ENCODE measurements around the gene EGFR.
A peak's percentile ranks its signal among the peaks of the same experiment; 100 is the strongest.

Gene EGFR

DNA sequence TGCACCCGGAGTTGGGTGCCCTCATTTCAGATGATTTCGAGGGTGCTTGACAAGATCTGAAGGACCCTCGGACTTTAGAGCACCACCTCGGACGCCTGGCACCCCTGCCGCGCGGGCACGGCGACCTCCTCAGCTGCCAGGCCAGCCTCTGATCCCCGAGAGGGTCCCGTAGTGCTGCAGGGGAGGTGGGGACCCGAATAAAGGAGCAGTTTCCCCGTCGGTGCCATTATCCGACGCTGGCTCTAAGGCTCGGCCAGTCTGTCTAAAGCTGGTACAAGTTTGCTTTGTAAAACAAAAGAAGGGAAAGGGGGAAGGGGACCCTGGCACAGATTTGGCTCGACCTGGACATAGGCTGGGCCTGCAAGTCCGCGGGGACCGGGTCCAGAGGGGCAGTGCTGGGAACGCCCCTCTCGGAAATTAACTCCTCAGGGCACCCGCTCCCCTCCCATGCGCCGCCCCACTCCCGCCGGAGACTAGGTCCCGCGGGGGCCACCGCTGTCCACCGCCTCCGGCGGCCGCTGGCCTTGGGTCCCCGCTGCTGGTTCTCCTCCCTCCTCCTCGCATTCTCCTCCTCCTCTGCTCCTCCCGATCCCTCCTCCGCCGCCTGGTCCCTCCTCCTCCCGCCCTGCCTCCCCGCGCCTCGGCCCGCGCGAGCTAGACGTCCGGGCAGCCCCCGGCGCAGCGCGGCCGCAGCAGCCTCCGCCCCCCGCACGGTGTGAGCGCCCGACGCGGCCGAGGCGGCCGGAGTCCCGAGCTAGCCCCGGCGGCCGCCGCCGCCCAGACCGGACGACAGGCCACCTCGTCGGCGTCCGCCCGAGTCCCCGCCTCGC lies at the start of gene EGFR:
TSS of gene EGFR (plus strand) at position 657 of the 830 bp plus-strand sequence. CDS start 261 bp downstream, outside the sequence.
- peak within 1 kb of the TSS; percentile 47 to 73 (median 56) for H3K4me3 ChIP-seq
- H3K27ac ChIP-seq, result peak within 1 kb of the TSS; percentile 63 to 99 (median 93)

DNA sequence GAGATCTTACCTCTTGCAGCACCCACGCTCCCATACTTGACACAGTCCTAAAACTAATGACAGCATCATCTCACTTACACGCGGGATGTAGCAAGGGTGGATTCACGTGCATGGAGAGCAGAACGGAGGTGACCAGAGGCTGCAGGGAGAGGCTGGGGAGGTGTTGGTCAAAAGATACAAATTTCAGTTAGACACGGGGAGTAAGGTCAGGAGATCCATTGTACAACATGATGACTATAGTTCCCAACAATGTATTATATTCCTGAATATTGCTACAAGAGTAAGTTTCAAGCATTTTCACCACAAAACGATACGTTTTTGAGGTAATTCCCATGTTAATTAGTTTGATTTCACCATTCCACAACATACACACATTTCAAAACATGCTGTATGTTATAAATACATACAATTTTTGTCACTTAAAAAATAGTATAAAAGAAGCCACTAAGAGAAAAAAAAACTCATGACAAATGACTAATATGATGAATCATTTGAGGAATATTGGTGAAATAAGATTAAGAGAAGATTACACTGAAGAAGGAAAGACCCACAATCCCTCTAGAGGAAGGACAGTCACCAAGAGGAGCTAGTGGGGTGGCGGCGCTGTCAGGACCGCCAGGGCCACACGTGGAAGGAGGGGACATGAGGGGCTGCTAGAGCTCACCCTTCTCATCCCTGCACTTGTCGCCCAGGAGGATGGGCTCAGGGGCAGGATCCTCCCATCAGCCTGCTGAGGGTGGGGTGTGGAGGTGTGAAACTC lies 49.4 kb upstream of the EGFR start:
- no peak overlapping the region for H3K4me3 ChIP-seq
- no peak overlapping the region for H3K27ac ChIP-seq

DNA sequence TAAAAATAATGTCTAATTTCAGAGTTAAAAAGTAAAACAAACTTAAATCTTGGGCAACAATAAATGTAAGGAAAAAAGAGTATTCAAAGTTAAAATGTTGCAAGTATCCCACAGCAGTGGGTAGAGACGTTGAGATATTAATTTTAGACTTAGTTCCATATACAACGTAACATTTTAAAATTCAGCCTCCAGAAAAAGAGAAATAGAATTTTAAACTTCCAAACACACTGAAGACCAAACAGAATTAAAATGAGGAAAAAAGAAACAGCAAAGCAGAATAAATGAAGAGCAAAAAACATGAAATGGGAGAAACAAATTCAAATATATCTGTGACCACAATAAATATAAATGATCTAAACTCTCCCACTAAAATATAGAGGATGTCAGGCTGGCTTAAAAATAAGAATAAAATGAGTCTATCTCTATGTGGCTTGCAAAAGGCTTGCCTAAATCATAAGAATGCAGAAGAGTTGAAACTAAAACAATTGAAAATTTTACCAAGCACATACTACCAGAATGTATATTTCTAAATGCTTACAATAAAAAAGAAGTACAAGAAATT lies 46.0 kb upstream of the EGFR start:
- Histone ChIP-seq H3K27ac (no peak overlapping the region), H3K4me3 (no peak overlapping the region)

DNA sequence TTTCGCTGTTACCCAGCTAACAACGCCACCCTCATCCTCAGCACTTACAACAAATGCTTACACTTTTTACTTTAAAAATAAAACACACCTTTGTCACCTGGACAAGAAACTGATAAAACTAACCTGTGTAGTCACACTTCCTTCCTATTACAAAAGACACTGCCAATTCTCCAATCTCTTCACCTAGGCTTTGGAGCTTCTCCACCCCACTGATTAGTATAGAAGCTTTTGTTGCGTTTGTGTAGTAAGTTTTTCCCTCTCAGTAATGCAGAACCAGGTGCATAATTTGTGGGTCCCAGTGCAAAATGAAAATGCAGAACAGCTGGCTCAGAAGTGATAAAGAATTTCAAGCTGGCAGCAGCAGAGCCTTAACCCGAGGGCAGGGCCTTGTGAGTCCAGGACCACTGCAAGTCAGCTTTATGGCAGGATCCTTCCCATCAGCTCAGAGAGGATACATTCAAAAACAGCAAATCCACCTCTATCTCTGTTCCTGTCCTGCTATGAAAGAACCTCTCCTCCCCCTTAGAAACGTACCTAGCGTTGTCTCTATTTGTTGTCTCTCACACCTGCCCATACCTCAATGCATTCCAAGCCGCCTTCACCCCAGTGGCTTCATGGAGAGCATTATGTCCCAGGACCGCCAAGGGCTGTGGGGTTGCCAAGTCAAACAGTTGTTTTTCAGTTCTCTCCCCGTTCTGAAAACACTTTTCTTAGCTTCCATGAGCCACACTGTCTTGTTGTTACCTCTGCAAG lies 40.3 kb upstream of the EGFR start:
- Histone ChIP-seq H3K27ac (no peak overlapping the region), H3K4me3 (no peak overlapping the region)

DNA sequence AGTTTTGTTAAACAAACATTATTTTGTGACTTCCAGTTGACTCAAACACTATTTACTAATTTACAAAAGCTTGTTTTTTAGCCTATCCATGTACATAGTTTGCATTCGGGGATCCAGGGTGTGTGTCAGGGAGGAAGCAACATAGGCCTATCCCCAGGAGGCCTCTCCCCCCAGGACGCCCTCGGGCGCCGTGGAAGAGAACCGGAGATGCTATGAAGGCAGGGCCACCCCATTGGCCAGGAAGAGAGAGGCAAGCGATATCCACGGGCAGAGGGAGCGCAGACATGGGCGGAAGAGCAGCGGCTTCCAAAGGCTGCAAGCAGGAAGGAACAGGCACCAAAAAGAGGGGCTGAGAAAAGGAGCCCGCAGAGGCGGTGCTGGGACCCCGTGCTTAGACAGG lies 38.3 kb upstream of the EGFR start:
- H3K4me3 ChIP-seq, result no peak overlapping the region

DNA sequence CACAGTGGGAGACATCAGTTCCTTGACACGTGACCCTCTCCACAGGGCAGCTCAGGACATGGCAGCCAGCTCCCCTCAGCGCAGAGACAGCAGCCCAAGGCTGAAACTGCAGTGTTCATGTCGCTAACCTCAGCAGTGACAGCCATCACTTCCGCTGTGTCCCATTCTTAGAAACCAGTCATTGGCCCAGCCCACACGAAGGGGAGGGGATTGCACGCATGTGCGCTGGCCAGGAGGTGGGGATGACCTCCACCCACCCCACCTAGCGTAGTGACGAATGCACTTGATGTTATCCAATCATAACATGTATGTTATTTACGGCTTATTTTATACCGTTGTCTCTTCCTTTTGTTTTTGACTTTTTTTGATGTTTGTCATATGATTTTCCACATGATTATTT lies 36.9 kb upstream of the EGFR start:
- Histone ChIP-seq H3K27ac (no peak overlapping the region), H3K4me3 (no peak overlapping the region)

More for the DNA sequence above, 38.3 kb upstream of the EGFR start:
- no peak overlapping the region for H3K27ac ChIP-seq

DNA sequence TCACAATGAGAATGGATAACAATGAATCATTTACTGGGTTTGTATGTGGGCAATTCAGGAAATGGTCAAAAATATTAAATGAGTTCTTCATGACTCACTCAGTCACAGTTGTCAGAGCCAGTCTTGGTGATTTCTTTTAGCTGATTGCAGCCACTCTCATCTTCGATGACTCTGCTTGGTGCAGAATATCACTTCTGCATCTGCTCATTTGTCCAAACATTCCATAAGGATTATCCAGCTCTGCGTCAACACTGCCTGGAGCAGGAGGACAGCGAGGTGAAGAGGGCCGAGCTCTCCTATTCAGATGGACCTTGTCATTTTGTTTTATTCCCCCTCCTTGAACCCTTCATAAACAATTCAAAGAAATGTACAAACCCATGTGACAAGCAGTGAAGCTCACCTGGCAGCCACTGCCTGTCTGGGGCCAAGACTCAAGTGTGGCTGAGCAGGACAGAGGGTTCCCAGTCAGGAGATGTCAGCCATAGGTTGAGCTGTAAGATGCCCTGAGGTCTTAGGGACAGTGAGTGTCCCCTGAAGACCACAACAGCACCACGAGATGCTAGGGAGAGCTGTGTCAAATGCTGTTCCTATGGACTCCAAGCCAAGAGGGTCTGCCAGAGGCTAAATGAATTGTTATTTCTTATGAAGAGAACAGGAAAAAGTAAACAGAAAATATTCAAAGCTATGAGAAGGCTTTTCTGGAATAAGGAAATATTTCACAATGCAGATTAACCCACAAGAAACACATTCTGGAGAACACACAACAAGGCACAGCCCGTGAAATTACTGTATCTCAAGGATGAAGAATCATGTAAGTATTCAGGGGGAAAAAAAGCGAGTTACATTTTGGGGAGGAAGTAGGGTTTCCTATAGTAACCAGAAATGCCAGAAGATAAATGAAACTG lies 33.1 kb upstream of the EGFR start:
- H3K27ac ChIP-seq, result no peak overlapping the region
- H3K4me3 ChIP-seq, result no peak overlapping the region

DNA sequence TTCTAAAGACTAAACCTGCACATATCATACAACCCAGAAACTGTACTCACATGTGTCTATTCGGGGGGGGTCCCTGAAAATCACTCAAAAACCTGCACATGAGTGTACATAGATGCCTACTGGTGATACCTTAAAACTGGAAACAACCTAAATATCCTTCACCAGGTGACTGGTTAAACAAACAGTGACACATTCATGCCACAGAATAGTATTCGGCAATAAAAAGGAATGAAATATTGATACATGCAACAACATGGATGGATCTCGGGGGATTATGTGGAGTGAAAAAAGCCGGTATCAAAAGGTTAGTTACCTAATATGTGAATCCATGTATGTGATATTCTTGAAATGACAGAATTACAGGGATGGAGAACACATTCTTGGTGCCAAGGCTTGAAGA lies 32.1 kb upstream of the EGFR start:
- Histone ChIP-seq H3K27ac (no peak overlapping the region), H3K4me3 (no peak overlapping the region)

DNA sequence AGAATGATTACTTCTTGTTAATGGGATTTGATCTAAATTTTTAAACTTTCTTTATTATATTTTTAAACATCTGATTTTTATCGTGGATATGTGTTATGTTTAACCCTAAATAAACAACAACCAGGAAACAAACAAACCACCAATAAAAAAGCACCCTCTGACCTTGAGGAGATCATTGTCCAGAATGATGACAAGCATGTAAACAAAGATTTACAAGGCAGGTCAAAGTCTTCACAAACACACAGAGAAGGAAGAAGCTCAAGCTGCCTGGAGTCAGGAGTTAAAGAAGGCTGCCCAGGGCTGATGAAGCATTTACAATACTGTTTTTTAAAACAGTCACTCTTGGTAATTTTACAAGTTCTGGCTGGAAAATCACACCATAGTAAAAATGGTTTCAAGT lies 31.0 kb upstream of the EGFR start:
- no peak overlapping the region for H3K27ac ChIP-seq
- H3K4me3 ChIP-seq, result no peak overlapping the region

DNA sequence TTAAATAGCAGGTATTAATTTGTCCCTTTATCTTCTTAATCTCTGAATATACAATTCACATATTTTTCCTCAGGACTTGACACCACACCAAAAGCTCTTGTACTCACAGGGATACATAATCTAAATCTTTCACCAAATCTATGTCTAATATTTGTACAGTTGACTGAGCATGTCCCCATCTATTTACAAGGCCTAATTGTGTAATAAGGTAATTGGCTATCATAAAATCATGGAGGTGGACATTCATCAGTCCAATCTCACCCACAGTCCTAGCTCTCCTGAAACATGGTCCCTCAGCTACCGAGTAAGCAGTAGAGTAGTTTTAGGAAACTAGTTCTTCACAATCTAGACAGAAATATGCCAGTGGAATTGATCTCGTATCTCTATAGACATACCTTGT lies 30.3 kb upstream of the EGFR start:
- no peak overlapping the region for H3K4me3 ChIP-seq
- H3K27ac ChIP-seq, result no peak overlapping the region

DNA sequence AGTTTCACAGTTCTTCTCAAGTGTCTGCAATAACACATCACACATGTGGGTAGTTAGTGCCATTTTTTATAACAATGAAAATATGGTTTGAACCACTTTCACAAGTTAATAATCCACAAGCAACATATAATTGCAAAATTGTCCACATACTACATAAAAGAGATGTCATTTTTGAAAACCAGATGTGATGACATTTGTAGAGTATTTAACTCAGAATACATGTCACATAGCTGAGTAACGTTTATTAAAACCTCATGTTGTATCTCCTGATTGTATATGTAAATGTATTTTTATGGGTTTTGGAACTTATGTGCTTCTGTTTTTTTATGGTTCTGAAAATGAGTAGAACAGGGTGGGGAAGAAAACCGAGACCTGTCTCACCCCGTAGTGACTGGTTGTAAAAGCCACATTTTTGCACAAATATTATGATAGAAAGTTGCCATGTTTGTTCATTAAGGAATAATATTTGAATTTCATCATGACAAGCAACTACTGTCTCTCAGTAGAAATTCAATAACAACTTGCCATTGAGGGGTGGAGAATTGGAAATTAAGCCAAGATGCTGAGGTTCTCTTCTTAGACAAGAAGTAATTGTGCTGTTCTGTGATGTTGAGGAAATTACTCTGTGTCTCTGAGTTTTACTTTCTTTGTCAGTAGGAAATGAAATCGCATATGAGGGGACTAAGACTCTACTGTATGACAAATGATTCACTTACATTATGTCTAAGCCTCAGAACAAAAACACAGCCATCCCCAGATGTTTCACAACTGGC lies 29.2 kb upstream of the EGFR start:
- no peak overlapping the region for H3K27ac ChIP-seq

DNA sequence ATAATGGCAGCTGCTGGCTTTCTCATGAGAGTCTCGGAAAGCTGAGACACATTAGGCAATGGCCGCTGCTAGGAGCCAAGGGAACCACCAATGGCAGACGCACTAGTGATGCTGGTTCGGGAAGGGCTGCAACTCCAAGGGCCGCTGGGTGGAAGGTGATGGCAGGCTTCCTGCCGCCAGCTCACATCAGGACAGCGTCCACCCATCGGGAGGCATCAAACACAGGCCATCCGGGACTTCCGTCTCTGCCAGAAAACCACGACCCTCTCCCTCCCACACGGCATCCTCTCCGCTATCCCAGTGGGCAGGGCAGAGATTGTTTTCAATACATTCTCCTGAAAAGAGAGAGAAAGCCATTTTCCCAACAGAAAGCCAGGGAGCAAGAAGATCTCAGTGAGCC lies 27.5 kb upstream of the EGFR start:
- no peak overlapping the region for H3K27ac ChIP-seq
- H3K4me3 ChIP-seq, result no peak overlapping the region

More for the DNA sequence above, 29.2 kb upstream of the EGFR start:
- no peak overlapping the region for H3K4me3 ChIP-seq

DNA sequence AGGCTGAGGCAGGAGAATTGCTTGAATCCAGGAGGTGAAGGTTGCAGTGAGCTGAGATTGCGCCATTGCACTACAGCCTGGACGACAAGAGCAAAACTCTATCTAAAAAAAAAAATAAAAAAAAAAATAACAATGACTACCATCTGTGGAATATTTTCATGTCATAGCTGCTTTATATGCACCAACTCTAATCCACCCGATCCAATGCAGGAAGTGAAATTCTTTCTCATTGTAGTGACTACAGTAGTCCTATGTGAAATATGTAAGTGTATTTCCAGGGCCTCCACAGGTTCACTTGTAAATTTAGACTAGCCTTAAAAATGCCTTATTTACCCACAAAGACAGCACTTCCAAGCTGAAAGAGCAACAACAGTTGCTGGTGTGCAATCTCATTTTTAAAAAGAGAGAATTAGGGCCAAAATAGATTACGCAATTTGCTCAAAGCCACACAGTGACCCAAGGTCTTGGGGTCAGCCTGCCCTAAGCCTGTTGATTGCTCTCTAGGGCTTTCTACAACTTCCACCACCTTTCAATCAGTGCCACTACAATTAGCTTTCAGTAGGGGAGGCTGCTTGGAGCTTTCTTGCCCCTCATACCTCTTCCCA lies 25.8 kb upstream of the EGFR start:
- H3K27ac ChIP-seq, result no peak overlapping the region
- H3K4me3 ChIP-seq, result no peak overlapping the region

DNA sequence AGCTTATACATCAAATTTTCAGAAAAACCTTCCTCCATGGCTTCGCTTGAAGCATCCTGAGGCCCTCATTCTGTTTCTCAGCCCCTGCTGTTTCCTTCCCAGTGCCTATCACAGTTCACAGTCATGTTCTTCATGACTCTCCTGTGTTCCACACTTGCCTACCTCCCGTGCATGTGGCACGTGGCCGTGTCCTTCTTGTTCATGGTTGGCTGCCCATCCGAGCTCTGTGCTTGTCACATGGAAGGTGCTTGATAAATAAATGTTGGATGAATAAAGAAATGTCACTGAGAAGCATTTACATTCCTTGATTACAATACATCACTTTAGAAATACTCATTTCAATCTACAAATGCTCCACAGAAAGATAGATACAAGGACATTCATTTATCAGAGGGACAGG lies 23.7 kb upstream of the EGFR start:
- H3K4me3 ChIP-seq, result no peak overlapping the region
- no peak overlapping the region for H3K27ac ChIP-seq

DNA sequence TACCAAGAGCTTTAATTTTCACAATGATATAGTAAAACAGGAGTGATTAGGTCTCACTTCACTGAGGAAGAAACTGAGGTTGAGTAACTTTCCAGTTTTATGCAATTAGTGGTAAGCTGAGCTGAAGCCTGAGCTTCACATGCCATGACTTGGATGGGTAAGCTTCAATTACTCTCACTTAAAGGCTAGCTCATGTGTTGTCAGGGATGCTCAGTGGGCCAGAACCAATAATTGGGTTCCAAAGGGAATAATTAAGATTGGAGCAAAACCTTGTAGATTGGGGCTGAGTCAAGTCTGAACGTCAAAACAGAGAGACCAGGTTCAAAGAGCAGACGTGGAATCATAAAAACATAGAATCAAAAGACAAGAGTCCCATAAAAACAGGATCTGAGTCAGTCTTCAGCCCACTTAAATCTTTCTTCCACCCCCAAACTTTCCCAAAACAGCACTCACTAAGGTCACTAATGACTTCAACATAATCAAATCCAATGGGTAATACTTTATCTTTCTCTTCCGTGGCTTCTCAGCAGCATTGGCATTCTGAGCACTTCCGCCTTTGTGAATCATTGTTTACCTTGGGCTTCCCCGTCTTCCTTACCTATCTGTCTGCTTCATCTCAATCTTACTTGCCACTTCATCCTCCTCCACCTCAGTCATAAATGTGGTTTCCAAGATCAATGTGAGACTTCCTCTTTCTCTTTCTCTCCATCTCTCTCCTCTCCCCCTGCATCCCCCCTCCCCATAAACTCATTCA lies 23.0 kb upstream of the EGFR start:
- H3K4me3 ChIP-seq, result no peak overlapping the region
- no peak overlapping the region for H3K27ac ChIP-seq

DNA sequence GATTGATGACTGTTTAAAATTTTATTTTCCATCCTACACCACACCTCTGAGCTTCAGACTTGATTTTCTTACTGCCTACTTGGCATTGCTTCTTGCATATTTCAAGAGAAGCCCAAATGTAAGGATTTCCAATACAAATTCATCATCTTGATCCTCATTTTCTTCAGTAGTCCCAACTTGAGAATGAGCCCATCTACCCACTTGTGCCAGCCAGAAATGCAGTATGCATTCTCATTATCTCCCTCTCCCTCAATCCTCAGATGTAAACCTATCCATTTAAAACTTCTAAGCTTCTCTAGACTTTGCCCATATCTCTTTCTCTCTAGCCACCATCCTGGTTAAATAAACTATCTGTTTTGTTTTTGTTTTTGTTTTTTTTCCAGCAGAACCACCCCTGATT lies 22.4 kb upstream of the EGFR start:
- Histone ChIP-seq H3K4me3 (no peak overlapping the region), H3K27ac (no peak overlapping the region)

DNA sequence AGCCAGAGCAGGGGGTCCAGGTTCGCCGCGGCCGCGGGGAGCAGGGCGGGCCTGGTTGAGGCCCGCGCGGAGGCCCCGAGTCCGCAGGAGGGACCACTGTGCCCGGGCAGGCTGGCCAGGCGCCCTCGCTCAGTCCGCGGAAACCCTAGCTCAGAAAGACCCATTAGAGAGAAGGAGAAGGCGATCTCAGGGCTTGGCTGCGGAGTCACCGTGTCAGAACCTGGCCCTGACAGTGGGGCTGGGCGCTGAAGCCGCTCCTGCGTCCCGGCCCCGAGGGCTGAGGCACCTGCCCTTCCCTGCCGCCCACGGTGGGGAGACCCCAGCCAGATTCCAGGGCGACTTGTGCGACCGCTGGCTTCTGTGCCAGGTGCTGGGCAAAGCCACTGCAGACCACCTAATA lies 14.2 kb upstream of the EGFR start:
- Histone ChIP-seq H3K27ac (no peak overlapping the region), H3K4me3 (no peak overlapping the region)

Data from skin epidermis (tissue), 12 donors.